Lower leg skin (tissue), 3 donors: ENCODE results near the gene CFAP69.

Experiments
- CTCF ChIP-seq, 3 donors: fragments of 450-650 bp; IDR thresholded peaks; one replicate each; pipeline ENCODE4 v1.5.1; 2016; ENCODE audit warnings: antibody characterized with exemption in 3 of 3, mild to moderate bottlenecking in 3 of 3, moderate library complexity in 2 of 3
- POLR2A ChIP-seq, 2 donors: fragments of 450-650 bp; IDR thresholded peaks; one replicate each; pipeline ENCODE4 v1.6.1; 2016 to 2017; ENCODE audit warnings: antibody characterized with exemption in 2 of 2, mild to moderate bottlenecking in 1 of 2, moderate library complexity in 1 of 2

- TF ChIP-seq CTCF (IDR thresholded peaks at IDR 0.05), result no peak
- no peak for TF ChIP-seq POLR2A (IDR thresholded peaks at IDR 0.05)
These were observed 5.8 kb downstream of the CFAP69 start for GRCh38 chr7:90250601-90251303.
